ENCODE results near the gene SPINT2. TPM values are rescaled to one million over a fixed set of nuclear protein-coding genes. Genes with fewer than 3 reads are reported as not detected.
"Not testable (repeated sequence)": the region's sequence is repeated elsewhere in the genome, so short reads cannot be mapped to it uniquely, and the experiment has no call there.

The SPINT2 gene
- total RNA-seq, 6 experiments from 2014 or later = 0.76 to 4.1 (median 0.98) TPM

DNA sequence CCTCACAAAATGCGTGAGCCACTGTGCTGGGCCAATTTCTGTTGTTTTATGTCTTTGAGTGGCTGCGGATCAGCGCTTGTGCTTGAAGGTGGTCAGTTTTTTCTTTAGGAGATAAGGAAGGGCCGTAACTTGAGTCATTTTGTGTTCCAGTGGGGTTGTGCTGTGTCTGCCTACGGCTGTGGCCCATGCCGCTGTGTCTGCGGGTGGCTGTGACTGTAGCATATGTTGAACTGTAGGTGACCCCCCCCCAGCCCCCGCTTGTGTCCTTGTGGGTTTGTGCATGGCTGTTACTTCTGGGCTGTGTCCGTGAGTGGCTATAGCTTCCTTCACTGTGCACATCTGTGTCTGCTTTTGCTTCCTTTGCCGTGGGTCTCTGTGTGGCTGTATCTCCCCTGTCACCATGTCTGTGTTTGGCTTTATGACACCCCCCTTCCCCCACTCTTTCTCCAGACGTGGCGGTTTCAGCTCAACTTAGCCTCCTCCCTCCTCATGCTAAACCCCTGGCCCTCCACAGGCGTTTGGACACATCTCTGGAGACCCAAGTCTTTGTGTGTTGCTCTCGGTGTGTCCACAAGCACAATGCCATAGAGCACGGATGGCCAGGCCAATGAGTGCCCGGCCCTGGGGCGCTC, 8.9 kb upstream of the SPINT2 start:
- Mint-ChIP-seq H3K27ac (no peak overlapping the region), H3K4me3 (no peak overlapping the region), H3K4me1 (ENCODE audit: low read depth) (peaks cover 19% of the 10 kb centered on the region), H3K9me3 (no peaks in the 10 kb centered on the region), H3K36me3 (ENCODE audit: low read depth) (no peaks in the 10 kb centered on the region), H3K27me3 (ENCODE audit: insufficient read depth) (peaks cover 23% of the 10 kb centered on the region)
- DNase-seq = no peak
- TF ChIP-seq, protein P1, sequence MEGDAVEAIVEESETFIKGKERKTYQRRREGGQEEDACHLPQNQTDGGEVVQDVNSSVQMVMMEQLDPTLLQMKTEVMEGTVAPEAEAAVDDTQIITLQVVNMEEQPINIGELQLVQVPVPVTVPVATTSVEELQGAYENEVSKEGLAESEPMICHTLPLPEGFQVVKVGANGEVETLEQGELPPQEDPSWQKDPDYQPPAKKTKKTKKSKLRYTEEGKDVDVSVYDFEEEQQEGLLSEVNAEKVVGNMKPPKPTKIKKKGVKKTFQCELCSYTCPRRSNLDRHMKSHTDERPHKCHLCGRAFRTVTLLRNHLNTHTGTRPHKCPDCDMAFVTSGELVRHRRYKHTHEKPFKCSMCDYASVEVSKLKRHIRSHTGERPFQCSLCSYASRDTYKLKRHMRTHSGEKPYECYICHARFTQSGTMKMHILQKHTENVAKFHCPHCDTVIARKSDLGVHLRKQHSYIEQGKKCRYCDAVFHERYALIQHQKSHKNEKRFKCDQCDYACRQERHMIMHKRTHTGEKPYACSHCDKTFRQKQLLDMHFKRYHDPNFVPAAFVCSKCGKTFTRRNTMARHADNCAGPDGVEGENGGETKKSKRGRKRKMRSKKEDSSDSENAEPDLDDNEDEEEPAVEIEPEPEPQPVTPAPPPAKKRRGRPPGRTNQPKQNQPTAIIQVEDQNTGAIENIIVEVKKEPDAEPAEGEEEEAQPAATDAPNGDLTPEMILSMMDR (IDR thresholded peaks at IDR 0.05) = no peak

DNA sequence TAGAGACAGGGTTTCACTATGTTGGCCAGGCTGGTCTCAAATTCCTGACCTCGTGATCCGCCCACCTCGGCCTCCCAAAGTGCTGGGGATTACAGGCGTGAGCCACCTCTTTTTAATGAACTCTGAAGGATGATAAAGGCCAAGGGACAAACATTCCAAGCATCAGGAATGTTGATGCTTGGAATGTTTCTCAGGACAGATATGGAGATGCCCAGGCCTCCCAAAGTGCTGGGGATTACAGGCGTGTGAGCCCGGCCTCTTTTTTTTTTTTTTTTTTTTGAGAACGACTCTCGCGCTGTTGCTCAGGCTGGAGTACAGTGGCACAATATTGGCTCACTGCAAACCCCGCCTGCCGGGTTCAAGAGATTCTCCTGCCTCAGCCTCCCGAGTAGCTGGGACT, 2.4 kb upstream of the SPINT2 start:
- H3K4me3 Mint-ChIP-seq, H3K9me3 Mint-ChIP-seq: not testable (repeated sequence)

DNA sequence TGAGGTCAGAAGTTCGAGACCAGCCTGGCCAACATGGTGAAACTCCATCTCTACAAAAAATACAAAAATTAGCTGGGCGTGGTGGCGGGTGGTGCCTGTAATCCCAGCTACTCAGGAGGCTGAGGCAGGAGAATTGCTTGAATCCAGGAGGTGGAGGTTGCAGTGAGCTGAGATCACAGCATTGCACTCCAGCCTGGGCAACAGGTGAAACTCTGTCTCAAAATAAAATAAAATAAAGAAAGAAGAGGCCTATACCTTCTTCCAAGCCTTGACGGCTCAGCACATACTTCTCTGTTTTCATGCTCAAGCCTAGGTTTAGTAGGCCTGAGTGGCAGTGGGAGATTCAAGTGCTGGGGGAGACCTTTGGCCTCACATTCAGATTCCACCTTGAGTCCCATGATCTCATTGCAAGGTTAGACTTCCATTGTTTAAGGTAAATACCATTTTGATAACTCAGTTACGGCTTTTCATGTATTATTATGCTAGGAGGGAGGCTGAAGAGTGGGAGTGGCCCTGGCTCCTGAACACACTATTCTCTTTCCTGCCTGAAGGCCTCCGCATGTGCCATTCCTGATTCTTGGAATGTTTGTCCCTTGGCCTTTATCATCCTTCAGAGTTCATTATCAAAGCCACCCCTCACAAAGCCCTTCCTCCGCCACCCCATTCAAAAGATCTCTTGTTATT, 1.6 kb upstream of the SPINT2 start:
- no peak overlapping the region for H3K4me3 Mint-ChIP-seq
- H3K27ac Mint-ChIP-seq = no peak overlapping the region
- TF ChIP-seq, protein P1 (IDR thresholded peaks at IDR 0.05) = no peak
- H3K4me1 Mint-ChIP-seq (ENCODE audit: low read depth) = peaks cover 31% of the 10 kb centered on the region
- H3K36me3 Mint-ChIP-seq (ENCODE audit: low read depth) = no peaks in the 10 kb centered on the region
- H3K27me3 Mint-ChIP-seq (ENCODE audit: insufficient read depth) = peaks cover 5% of the 10 kb centered on the region; the same call in 1 of the 2 replicates
- no peak for DNase-seq
- no peaks in the 10 kb centered on the region for H3K9me3 Mint-ChIP-seq

More for the DNA sequence above, 2.4 kb upstream of the SPINT2 start:
- H3K4me1 Mint-ChIP-seq (ENCODE audit: low read depth) = peaks cover 24% of the 10 kb centered on the region
- H3K36me3 Mint-ChIP-seq (ENCODE audit: low read depth); DNase-seq; H3K27ac Mint-ChIP-seq; H3K27me3 Mint-ChIP-seq (ENCODE audit: insufficient read depth): not testable (repeated sequence)

DNA sequence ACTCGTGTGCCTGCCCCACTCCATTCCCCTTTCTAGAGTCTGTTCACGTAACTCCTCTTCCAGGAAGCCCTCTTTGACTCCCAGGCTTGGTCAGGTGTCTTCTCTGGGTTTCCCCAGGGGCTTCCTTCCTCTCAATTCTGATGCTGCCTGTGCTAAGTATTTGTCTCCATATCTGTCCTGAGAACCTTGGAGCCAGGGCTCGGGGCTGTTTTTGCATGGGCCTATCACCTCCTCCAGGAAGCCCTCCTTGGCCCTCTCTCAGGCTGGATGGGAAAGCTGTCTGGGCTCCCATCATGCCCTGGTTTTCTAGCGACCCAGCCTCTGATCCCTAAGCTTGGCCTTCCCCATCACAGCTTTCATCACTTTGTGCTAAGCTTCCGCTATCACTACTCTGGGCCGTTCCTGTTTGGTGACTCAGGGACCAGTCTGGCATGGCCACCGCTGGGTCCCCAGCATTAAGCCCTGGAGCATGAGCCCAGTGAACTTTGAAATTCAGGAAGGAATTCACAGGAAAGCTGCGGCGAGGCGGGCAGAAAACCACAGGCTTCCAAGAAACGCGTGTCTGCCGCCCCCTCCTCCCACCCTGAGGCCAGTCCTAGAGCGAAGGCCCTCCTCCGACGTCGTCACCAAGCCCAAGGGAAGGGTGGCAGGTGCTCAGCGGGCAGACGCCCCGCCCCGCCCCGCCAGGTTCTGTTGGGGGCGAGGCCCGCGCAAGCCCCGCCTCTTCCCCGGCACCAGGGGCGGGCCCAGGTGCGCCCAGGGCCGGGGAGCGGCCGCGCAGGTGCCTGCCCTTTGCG, 486 bp upstream of the SPINT2 start:
- Mint-ChIP-seq H3K9me3 (no peaks in the 10 kb centered on the region), H3K36me3 (ENCODE audit: low read depth) (no peaks in the 10 kb centered on the region)

DNA sequence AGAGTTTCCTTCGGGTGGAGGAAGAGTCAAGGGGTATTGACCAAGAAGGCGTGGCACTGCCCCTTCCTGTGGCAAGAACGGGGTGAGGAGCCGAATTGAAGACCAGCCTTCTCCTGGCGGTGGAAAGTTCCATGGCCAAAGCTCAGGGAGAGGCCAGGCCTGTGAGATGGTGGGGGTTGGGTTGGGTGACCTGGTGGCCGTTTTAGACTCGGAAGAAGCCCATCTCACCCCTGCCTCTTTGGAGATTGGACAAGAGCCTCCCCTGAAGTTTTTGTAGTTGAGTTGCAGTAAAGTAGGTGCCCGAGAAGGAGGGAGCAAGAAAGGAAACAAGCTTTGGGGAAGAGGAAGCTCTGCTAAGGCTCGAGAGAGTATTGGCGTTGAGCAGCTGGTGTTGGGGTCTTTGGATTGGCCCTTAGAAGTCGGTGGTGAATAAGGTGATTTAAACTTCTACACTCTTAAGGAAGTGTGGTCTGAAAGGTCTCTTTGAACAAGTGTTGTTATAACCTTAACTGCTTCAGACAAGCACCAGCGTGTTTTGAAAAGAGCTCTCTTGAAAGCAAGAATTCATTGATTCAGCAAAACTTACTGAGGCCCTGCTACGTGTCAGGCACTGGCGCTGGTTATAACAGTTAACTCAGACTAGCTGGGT, 964 bp downstream of the SPINT2 start:
- Mint-ChIP-seq H3K4me3 (peak overlapping the region; percentile 55; the same call in 1 of the 2 replicates), H3K9me3 (no peaks in the 10 kb centered on the region), H3K4me1 (ENCODE audit: low read depth) (peaks cover 44% of the 10 kb centered on the region), H3K27me3 (ENCODE audit: insufficient read depth) (peaks cover 5% of the 10 kb centered on the region; the same call in 1 of the 2 replicates), H3K27ac (no peak overlapping the region), H3K36me3 (ENCODE audit: low read depth) (no peaks in the 10 kb centered on the region)
- DNase-seq = no peak
- TF ChIP-seq, protein P1 (IDR thresholded peaks at IDR 0.05) = no peak

More for the DNA sequence above, 486 bp upstream of the SPINT2 start:
- peak; percentile 69 for DNase-seq
- Mint-ChIP-seq H3K27ac (peak overlapping the region; percentile 76), H3K4me3 (peak overlapping the region; percentile 84), H3K27me3 (ENCODE audit: insufficient read depth) (peaks cover 5% of the 10 kb centered on the region; the same call in 1 of the 2 replicates), H3K4me1 (ENCODE audit: low read depth) (peaks cover 37% of the 10 kb centered on the region)
- TF ChIP-seq, protein P1 (IDR thresholded peaks at IDR 0.05) = no peak
